Stromal cell of bone marrow (primary cell): ENCODE data around the gene SEPTIN2.
"Not testable (repeated sequence)": the region's sequence is repeated elsewhere in the genome, so short reads cannot be mapped to it uniquely, and the experiment has no call there.

Source experiments
- DNase-seq: peaks from one replicate; pipeline ENCODE4 v3.0.0-alpha.2; 2012; ENCODE audit warnings: low read depth

Gene SEPTIN2

GRCh38 chr2:241314226-241315092 is 1.3 kb upstream of the SEPTIN2 start:
- DNase-seq: no peak

GRCh38 chr2:241315093-241315878 is 439 bp upstream of the SEPTIN2 start, which contains the start of gene HDLBP:
HDLBP (minus strand) TSS chr2:241315672; CDS start chr2:241266869, 48,803 bp downstream.
- DNase-seq: peak; percentile 95

GRCh38 chr2:241316825-241317224 is 1.1 kb downstream of the SEPTIN2 start:
- no peak for DNase-seq

GRCh38 chr2:241317391-241317790 is 1.7 kb downstream of the SEPTIN2 start:
- DNase-seq: no peak

GRCh38 chr2:241318830-241319229 is 3.1 kb downstream of the SEPTIN2 start:
- DNase-seq: not testable (repeated sequence)

- no peak for DNase-seq
Observed at GRCh38 chr2:241320394-241320793, 4.7 kb downstream of the SEPTIN2 start.

GRCh38 chr2:241321033-241321432 is 5.3 kb downstream of the SEPTIN2 start:
- no peak for DNase-seq

- no peak for DNase-seq
Observed at GRCh38 chr2:241321886-241322285, 6.2 kb downstream of the SEPTIN2 start.

- DNase-seq: no peak
Observed at GRCh38 chr2:241323778-241324177, 8.1 kb downstream of the SEPTIN2 start.

- DNase-seq: no peak
Observed at GRCh38 chr2:241324775-241325174, 9.1 kb downstream of the SEPTIN2 start.

GRCh38 chr2:241325257-241325656 is 9.5 kb downstream of the SEPTIN2 start:
- no peak for DNase-seq

GRCh38 chr2:241329669-241330615 is 14.2 kb downstream of the SEPTIN2 start:
- DNase-seq: no peak

- DNase-seq: no peak
Observed at GRCh38 chr2:241330616-241330981, 14.9 kb downstream of the SEPTIN2 start.

GRCh38 chr2:241334813-241335212 is 19.1 kb downstream of the SEPTIN2 start:
- no peak for DNase-seq

GRCh38 chr2:241339839-241340630 is 24.3 kb downstream of the SEPTIN2 start:
- no peak for DNase-seq

- no peak for DNase-seq
Observed at GRCh38 chr2:241340631-241341163, 25.0 kb downstream of the SEPTIN2 start.

GRCh38 chr2:241344925-241345651 is 29.4 kb downstream of the SEPTIN2 start:
- DNase-seq: no peak

GRCh38 chr2:241349941-241350340 is 34.2 kb downstream of the SEPTIN2 start:
- no peak for DNase-seq

GRCh38 chr2:241350530-241350877 is 34.8 kb downstream of the SEPTIN2 start:
- no peak for DNase-seq
